Gastroesophageal sphincter (tissue), 3 donors: ENCODE measurements around the gene DNAH9.

Source experiments
- POLR2A ChIP-seq, 2 donors: fragments of 450-650 bp; IDR thresholded peaks; one replicate each; pipeline ENCODE4 v1.6.1; 2017; ENCODE audit warnings: antibody characterized with exemption in 2 of 2, mild to moderate bottlenecking in 2 of 2, moderate library complexity in 1 of 2
- TF ChIP-seq, protein P1 (sequence below), 4 experiments: fragments of 200-600 bp in 2 of 4; fragments of 450-650 bp in 2 of 4; sonication (generic) in 1 of 4; IDR thresholded peaks; one replicate each; pipeline ENCODE4 v1.5.1; 2017 to 2019; ENCODE audit warnings: antibody characterized with exemption in 4 of 4, mild to moderate bottlenecking in 2 of 4, moderate library complexity in 2 of 4

GRCh38 chr17:11640463-11640814 is 42.2 kb downstream of the DNAH9 start:
- no peak for TF ChIP-seq POLR2A (IDR thresholded peaks at IDR 0.05)
- TF ChIP-seq, protein P1, sequence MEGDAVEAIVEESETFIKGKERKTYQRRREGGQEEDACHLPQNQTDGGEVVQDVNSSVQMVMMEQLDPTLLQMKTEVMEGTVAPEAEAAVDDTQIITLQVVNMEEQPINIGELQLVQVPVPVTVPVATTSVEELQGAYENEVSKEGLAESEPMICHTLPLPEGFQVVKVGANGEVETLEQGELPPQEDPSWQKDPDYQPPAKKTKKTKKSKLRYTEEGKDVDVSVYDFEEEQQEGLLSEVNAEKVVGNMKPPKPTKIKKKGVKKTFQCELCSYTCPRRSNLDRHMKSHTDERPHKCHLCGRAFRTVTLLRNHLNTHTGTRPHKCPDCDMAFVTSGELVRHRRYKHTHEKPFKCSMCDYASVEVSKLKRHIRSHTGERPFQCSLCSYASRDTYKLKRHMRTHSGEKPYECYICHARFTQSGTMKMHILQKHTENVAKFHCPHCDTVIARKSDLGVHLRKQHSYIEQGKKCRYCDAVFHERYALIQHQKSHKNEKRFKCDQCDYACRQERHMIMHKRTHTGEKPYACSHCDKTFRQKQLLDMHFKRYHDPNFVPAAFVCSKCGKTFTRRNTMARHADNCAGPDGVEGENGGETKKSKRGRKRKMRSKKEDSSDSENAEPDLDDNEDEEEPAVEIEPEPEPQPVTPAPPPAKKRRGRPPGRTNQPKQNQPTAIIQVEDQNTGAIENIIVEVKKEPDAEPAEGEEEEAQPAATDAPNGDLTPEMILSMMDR (IDR thresholded peaks at IDR 0.05) = no peak
